Endothelial cell of umbilical vein (primary cell): ENCODE results near the gene ATP6V1E1. TPM values are rescaled to one million over a fixed set of nuclear protein-coding genes. Genes with fewer than 3 reads are reported as not detected.

Experiments
- BruUV-seq: library from RNA; stranded (reverse); fragments of 400-500 nt; replicated peaks from 2 replicates; lab custom pipeline; 2021; lab: Mats Ljungman, UMichigan
- CTCF ChIA-PET: fragments of 300-600, 350-600 bp; sonication (Branson Sonifier 250); formaldehyde crosslinking; loops from one replicate; lab custom pipeline; 2021; ENCODE audit warnings: antibody characterized with exemption, inconsistent platforms; lab: Charles Lee
- POLR2A ChIA-PET: fragments of 300-600, 350-600 bp; sonication (Branson Sonifier 250); formaldehyde crosslinking; loops from one replicate; lab custom pipeline; 2021; ENCODE audit warnings: antibody characterized with exemption, inconsistent platforms; lab: Charles Lee
- DNase-seq: peaks from one replicate; pipeline ENCODE4 v3.0.0-alpha.2; 2011; ENCODE audit warnings: low read depth, low spot score
- FAIRE-seq: peaks from 2 replicates; lab custom pipeline; 2011; peaks lifted over from hg19 to GRCh38; lab: Jason Lieb, UNC
- H2AFZ ChIP-seq: 2 replicates; pipeline ENCODE4 v1.6.0; 2012; ENCODE audit warnings: low read depth, low read length, control low read depth, inconsistent platforms
- H3K27ac ChIP-seq: 2 replicates; pipeline ENCODE4 v1.5.1; 2011; ENCODE audit warnings: low read depth, mild to moderate bottlenecking, control low read depth, low read length, moderate library complexity; ENCODE audit not compliant: insufficient read depth
- H3K27me3 ChIP-seq, 2 experiments: 2 replicates each; pipeline versions ENCODE4 v1.6.0 to v1.6.1; 2011; ENCODE audit warnings: low read length in 2 of 2, mixed read lengths in 1 of 2; ENCODE audit not compliant: control insufficient read depth in 2 of 2, insufficient read depth in 2 of 2
- H3K36me3 ChIP-seq, 2 experiments: 2 replicates in 1 of 2; 3 replicates in 1 of 2; pipeline ENCODE4 v1.5.1; 2011; ENCODE audit warnings: low read length in 2 of 2, mild to moderate bottlenecking in 1 of 2, moderate library complexity in 1 of 2; ENCODE audit not compliant: control insufficient read depth in 2 of 2, insufficient read depth in 2 of 2; ENCODE audit errors: extremely low read depth in 1 of 2
- H3K4me1 ChIP-seq: 3 replicates; pipeline ENCODE4 v1.5.1; 2011; ENCODE audit warnings: mild to moderate bottlenecking, low read length; ENCODE audit not compliant: control insufficient read depth, insufficient read depth; ENCODE audit errors: extremely low read depth
- H3K4me2 ChIP-seq: 2 replicates; pipeline ENCODE4 v1.6.1; 2011; ENCODE audit warnings: low read length, control low read depth, mixed read lengths; ENCODE audit not compliant: insufficient read depth
- H3K4me3 ChIP-seq, 3 experiments: fragments of 200-600 bp in 1 of 3; sonication (generic), shearing (Covaris generic) in 1 of 3; replicated peaks in 1 of 3; 2 replicates each; pipeline ENCODE4 v1.5.1; 2011 to 2016; ENCODE audit warnings: control low read depth in 3 of 3, low read length in 3 of 3, mild to moderate bottlenecking in 2 of 3, inconsistent platforms in 1 of 3, low read depth in 1 of 3, moderate library complexity in 1 of 3; ENCODE audit not compliant: insufficient read depth in 1 of 3
- H3K79me2 ChIP-seq: 2 replicates; pipeline ENCODE4 v1.6.0; 2012; ENCODE audit warnings: low read length, inconsistent platforms; ENCODE audit not compliant: control insufficient read depth, insufficient read depth
- H3K9ac ChIP-seq: replicated peaks from 2 replicates; pipeline ENCODE3; 2011; ENCODE audit warnings: low read length, control low read depth; ENCODE audit not compliant: insufficient read depth; ENCODE audit errors: extremely low read depth
- H3K9me1 ChIP-seq: replicated peaks from 3 replicates; pipeline ENCODE4 v1.6.0; 2011; ENCODE audit warnings: mild to moderate bottlenecking, low read length; ENCODE audit not compliant: control insufficient read depth, insufficient read depth; ENCODE audit errors: extremely low read depth
- H3K9me3 ChIP-seq: replicated peaks from 2 replicates; pipeline ENCODE4 v1.5.1; 2012; ENCODE audit warnings: low read length, inconsistent platforms; ENCODE audit not compliant: control insufficient read depth, insufficient read depth
- H4K20me1 ChIP-seq: replicated peaks from 2 replicates; pipeline ENCODE3; 2011; ENCODE audit warnings: mild to moderate bottlenecking, low read length; ENCODE audit not compliant: control insufficient read depth, insufficient read depth; ENCODE audit errors: extremely low read depth
- CTCF ChIP-seq, 2 donors: IDR thresholded peaks; 1 replicate in 1 of 2; 2 replicates in 1 of 2; pipeline ENCODE4 v1.5.1; 2011; ENCODE audit warnings: low read length in 2 of 2, mild to moderate bottlenecking in 2 of 2, moderate library complexity in 2 of 2, control low read depth in 1 of 2, inconsistent platforms in 1 of 2, low read depth in 1 of 2; ENCODE audit not compliant: insufficient read depth in 1 of 2; ENCODE audit errors: extremely low read depth in 1 of 2
- EZH2 ChIP-seq: IDR thresholded peaks from 2 replicates; pipeline ENCODE4 v1.6.1; 2012; ENCODE audit warnings: borderline replicate concordance, low read depth, mild to moderate bottlenecking, moderate library complexity, low read length, inconsistent platforms; ENCODE audit not compliant: severe bottlenecking
- FOS ChIP-seq: IDR thresholded peaks from 2 replicates; pipeline ENCODE4 v1.6.1; 2011; ENCODE audit warnings: mild to moderate bottlenecking, low read length, moderate library complexity, borderline replicate concordance; ENCODE audit not compliant: insufficient read depth
- GATA2 ChIP-seq: IDR thresholded peaks from 2 replicates; pipeline ENCODE4 v1.7.0; 2011; ENCODE audit warnings: low read depth, mild to moderate bottlenecking, moderate library complexity, mixed read lengths, low read length; ENCODE audit not compliant: insufficient read length, insufficient read depth
- JUN ChIP-seq: IDR thresholded peaks from 2 replicates; pipeline ENCODE4 v1.6.1; 2011; ENCODE audit warnings: borderline replicate concordance, low read depth; ENCODE audit not compliant: insufficient read length, insufficient read depth
- MAX ChIP-seq: IDR thresholded peaks from 2 replicates; pipeline ENCODE4 v1.6.1; 2011; ENCODE audit not compliant: insufficient read depth, insufficient read length
- MYC ChIP-seq: IDR thresholded peaks from one replicate; pipeline ENCODE4 v1.6.1; 2011; ENCODE audit warnings: mild to moderate bottlenecking, low read depth, low read length
- POLR2A ChIP-seq: IDR thresholded peaks from 2 replicates; pipeline ENCODE4 v1.6.1; 2012; ENCODE audit warnings: low read depth, mild to moderate bottlenecking, control low read depth, low read length
- POLR2AphosphoS5 ChIP-seq: IDR thresholded peaks from 2 replicates; pipeline ENCODE4 v1.6.1; 2012; ENCODE audit warnings: low read depth, mild to moderate bottlenecking, control low read depth, low read length, moderate library complexity; ENCODE audit not compliant: insufficient read depth
- dilution Hi-C: fragments of 300-500 bp; cut with MboI; formaldehyde crosslinking; loops from one replicate; pipeline ENCODE4 v1.15.0; 2019; ENCODE audit warnings: low sequenced_read_pairs; ENCODE audit not compliant: extremely low pct_ligation_motif_present
- intact Hi-C: fragments of 100-400 bp; cut with micrococcal nuclease; formaldehyde crosslinking; loops from one replicate; pipeline ENCODE4 v1.10.0; 2022
- polyA plus RNA-seq, 4 experiments: library from polyadenylated mRNA; depleted of rRNA in 3 of 4; stranded (reverse) in 3 of 4; unstranded in 1 of 4; fragments of >200 nt; gene quantifications; 2 replicates each; pipeline versions ENCODE4 v1.2.1 to v1.2.3, GENCODE V29; 2011 to 2012; ENCODE audit warnings: missing spikeins in 1 of 4
- total RNA-seq: library from RNA; stranded (reverse); gene quantifications from 2 replicates; pipeline ENCODE4 v1.2.3, GENCODE V29; 2021

Gene ATP6V1E1
- total and polyA plus RNA-seq, 2 donors (not counting 3 experiments of a cell fraction or from before 2014, with no cell fraction given) = 95.2 to 113 TPM

- no peak overlapping the region for H3K4me2 ChIP-seq
- H3K27ac ChIP-seq = no peak overlapping the region
- FAIRE-seq (no peak), DNase-seq (no peak)
- no peak overlapping the region for H3K9ac ChIP-seq
- no peaks in the 10 kb centered on the region for H3K9me3 ChIP-seq
- no TSS peak for BruUV-seq
- dilution Hi-C loops = no loop called here
- CTCF ChIA-PET = interaction anchor here (3.1 kb wide), 1 partner anchor 10 kb away, joined by 13 read pairs; no protein-coding TSS in a partner anchor
- H3K79me2 ChIP-seq = no peaks in the 10 kb centered on the region
- H4K20me1 ChIP-seq = no peaks in the 10 kb centered on the region
- intact Hi-C loops = no loop called here
- POLR2A ChIA-PET = no interaction called here
- H3K4me3 ChIP-seq = no peak overlapping the region
- H3K36me3 ChIP-seq = no peaks in the 10 kb centered on the region
- no peaks in the 10 kb centered on the region for H3K4me1 ChIP-seq
- no peak for TF ChIP-seq JUN
- no peak for TF ChIP-seq POLR2A
- TF ChIP-seq MAX = no peak
- no peak for TF ChIP-seq MYC
- TF ChIP-seq GATA2 = no peak
- no peak for TF ChIP-seq EZH2
- TF ChIP-seq FOS = no peak
- TF ChIP-seq CTCF (IDR thresholded peaks at IDR 0.05; ENCODE audit: extremely low read depth in 1 of 2, insufficient read depth in 1 of 2, low read depth in 1 of 2, low read length in 2 of 2) = no peak
- no peak for TF ChIP-seq POLR2AphosphoS5
- no peak overlapping the region for H2AFZ ChIP-seq
- H3K27me3 ChIP-seq = peaks cover 0 to 3% of the 10 kb centered on the region in 2 experiments
- no peaks in the 10 kb centered on the region for H3K9me1 ChIP-seq
Observed at GRCh38 chr22:17548756-17549035, 79.9 kb downstream of the ATP6V1E1 start.
